HL-60 (cell line): ENCODE data around the gene CPHXL2.

ENCODE experiments used
- DNase-seq, 2 experiments: peaks; one replicate each; pipeline ENCODE4 v3.0.0-alpha.2; 2010 to 2020; ENCODE audit warnings: low read depth in 1 of 2, low spot score in 1 of 2
- H3K27ac ChIP-seq: fragments of 250-450 bp; sonication (Bioruptor Pico); replicated peaks from 2 replicates; pipeline ENCODE4 v1.5.1; 2020; ENCODE audit warnings: mild to moderate bottlenecking, moderate library complexity
- H3K27me3 ChIP-seq: fragments of 250-450 bp; sonication (Bioruptor Pico); 2 replicates; pipeline ENCODE4 v1.5.1; 2021; ENCODE audit warnings: mild to moderate bottlenecking, moderate library complexity; ENCODE audit not compliant: insufficient read depth, poor library complexity, severe bottlenecking
- H3K4me3 ChIP-seq: replicated peaks from 2 replicates; pipeline ENCODE4 v1.5.1; 2011; ENCODE audit warnings: mild to moderate bottlenecking, control low read depth, low read length; ENCODE audit not compliant: insufficient read depth
- GABPA ChIP-seq: IDR thresholded peaks from 2 replicates; pipeline ENCODE4 v1.6.1; 2012; ENCODE audit warnings: low read depth
- POLR2AphosphoS5 ChIP-seq: IDR thresholded peaks from 2 replicates; pipeline ENCODE4 v1.6.1; 2012; ENCODE audit warnings: low read depth
- SPI1 ChIP-seq: IDR thresholded peaks from 2 replicates; pipeline ENCODE4 v1.6.1; 2012; ENCODE audit warnings: low read depth, mild to moderate bottlenecking, borderline replicate concordance
- TF ChIP-seq, protein P1 (sequence below): IDR thresholded peaks from one replicate; pipeline ENCODE4 v1.5.1; 2011; ENCODE audit warnings: low read length, control low read depth, inconsistent platforms; ENCODE audit not compliant: insufficient read depth
- TF ChIP-seq, protein P2 (sequence below): IDR thresholded peaks from 2 replicates; pipeline ENCODE4 v1.6.1; 2012; ENCODE audit warnings: low read depth; ENCODE audit not compliant: insufficient replicate concordance

CPHXL2 gene

DNA sequence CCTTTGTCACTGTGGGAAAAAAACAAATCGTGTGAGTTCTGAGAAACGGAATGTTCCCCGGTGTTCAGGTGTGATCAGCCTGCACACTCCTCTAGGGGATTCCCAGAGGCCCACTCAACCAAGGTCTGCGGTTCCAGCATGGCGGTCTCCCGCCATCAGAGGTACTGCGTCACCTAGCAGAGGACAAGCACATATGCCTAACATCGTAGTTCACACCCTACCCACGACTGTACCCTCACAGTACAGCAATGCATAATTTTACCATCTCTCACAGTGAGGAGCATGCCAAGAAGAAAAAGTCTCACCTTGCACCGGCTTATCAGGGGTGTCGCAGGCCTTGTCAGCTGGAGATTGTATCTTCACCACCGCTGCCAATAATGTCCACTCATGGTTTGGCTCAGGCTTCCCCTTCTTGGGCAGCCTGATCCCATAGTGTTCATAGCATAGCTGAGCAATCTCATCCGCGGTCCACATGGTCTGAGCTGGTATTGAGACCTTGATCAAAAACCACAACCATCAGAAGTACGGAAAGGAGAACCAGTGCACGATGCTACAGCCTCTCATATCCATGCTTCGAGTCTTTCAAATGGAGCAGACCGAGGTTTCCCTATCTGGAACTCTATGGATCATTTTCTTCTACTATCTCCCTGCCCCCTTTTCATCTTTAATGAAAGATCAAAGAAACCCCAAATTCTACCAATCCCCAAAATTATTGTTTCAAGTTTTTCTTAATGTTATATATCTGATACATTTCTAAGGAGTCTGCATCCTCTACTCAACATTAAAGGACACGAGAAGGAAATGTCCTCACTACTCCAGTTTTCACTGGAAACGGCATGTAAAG is 56.3 kb downstream of the CPHXL2 start:
- TF ChIP-seq SPI1 (no peak), GABPA (no peak), POLR2AphosphoS5 (no peak)
- TF ChIP-seq, protein P1, sequence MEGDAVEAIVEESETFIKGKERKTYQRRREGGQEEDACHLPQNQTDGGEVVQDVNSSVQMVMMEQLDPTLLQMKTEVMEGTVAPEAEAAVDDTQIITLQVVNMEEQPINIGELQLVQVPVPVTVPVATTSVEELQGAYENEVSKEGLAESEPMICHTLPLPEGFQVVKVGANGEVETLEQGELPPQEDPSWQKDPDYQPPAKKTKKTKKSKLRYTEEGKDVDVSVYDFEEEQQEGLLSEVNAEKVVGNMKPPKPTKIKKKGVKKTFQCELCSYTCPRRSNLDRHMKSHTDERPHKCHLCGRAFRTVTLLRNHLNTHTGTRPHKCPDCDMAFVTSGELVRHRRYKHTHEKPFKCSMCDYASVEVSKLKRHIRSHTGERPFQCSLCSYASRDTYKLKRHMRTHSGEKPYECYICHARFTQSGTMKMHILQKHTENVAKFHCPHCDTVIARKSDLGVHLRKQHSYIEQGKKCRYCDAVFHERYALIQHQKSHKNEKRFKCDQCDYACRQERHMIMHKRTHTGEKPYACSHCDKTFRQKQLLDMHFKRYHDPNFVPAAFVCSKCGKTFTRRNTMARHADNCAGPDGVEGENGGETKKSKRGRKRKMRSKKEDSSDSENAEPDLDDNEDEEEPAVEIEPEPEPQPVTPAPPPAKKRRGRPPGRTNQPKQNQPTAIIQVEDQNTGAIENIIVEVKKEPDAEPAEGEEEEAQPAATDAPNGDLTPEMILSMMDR, result no peak
- TF ChIP-seq, protein P2, sequence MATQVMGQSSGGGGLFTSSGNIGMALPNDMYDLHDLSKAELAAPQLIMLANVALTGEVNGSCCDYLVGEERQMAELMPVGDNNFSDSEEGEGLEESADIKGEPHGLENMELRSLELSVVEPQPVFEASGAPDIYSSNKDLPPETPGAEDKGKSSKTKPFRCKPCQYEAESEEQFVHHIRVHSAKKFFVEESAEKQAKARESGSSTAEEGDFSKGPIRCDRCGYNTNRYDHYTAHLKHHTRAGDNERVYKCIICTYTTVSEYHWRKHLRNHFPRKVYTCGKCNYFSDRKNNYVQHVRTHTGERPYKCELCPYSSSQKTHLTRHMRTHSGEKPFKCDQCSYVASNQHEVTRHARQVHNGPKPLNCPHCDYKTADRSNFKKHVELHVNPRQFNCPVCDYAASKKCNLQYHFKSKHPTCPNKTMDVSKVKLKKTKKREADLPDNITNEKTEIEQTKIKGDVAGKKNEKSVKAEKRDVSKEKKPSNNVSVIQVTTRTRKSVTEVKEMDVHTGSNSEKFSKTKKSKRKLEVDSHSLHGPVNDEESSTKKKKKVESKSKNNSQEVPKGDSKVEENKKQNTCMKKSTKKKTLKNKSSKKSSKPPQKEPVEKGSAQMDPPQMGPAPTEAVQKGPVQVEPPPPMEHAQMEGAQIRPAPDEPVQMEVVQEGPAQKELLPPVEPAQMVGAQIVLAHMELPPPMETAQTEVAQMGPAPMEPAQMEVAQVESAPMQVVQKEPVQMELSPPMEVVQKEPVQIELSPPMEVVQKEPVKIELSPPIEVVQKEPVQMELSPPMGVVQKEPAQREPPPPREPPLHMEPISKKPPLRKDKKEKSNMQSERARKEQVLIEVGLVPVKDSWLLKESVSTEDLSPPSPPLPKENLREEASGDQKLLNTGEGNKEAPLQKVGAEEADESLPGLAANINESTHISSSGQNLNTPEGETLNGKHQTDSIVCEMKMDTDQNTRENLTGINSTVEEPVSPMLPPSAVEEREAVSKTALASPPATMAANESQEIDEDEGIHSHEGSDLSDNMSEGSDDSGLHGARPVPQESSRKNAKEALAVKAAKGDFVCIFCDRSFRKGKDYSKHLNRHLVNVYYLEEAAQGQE, result no peak
- Histone ChIP-seq H3K27me3 (no peaks in the 10 kb centered on the region), H3K27ac (no peak overlapping the region), H3K4me3 (no peak overlapping the region)
- no peak for DNase-seq

DNA sequence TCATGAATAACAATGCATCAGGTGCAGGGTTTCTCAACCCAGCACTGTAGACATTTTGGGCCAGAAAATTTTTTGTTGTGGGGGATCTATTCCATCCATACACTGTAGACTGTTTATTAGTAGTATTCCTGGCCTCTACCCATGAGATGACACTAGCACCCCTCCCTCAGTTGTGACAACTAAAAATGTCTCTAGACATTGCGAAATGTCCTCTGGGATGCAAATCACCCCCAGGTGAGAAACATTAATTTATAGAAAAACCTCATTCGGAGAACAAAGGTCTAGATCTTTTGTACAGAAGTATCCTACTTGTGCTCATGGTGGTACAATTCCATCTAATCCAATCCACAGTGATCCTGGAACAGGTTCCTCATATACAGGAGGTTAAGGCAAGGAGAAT is 58.0 kb downstream of the CPHXL2 start:
- no peak overlapping the region for H3K4me3 ChIP-seq
- DNase-seq, result no peak
- TF ChIP-seq GABPA, result no peak
- TF ChIP-seq, protein P1, result no peak
- H3K27ac ChIP-seq, result no peak overlapping the region
- no peaks in the 10 kb centered on the region for H3K27me3 ChIP-seq

DNA sequence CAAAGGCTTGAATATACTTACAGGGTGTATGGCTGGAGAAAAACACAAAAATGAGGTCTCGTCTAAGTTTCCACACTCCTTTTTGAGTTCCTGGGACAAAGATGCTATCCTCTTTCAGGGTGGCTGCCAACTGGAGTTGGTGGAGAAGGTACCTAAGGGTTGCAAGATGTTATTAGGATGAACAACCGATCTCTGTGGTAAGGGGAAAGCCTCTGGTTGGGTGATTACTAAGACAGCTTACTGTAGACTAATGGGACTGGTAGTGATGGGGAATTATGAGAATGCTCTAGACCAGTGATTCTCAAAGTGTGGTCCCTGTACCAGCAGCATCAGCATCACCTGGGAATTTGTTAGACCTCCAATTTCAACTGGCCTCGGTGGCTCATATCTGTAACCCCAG is 59.7 kb downstream of the CPHXL2 start:
- TF ChIP-seq, protein P2, result no peak
- TF ChIP-seq POLR2AphosphoS5 (no peak), SPI1 (no peak), GABPA (no peak)
- TF ChIP-seq, protein P1, result no peak
- DNase-seq, result no peak
- Histone ChIP-seq H3K4me3 (no peak overlapping the region), H3K27ac (no peak overlapping the region), H3K27me3 (no peaks in the 10 kb centered on the region)
